OCI-LY3 (cell line): Measurements from ENCODE around the gene APOD.

Source experiments
- H2AFZ ChIP-seq: fragments of 200-600, 300-600 bp; shearing (Covaris generic); 2 replicates; pipeline ENCODE4 v1.6.0; 2014; ENCODE audit warnings: antibody characterized with exemption, low read depth, low read length
- H3K27ac ChIP-seq: fragments of 200-600, 300-600 bp; sonication (generic); 2 replicates; pipeline ENCODE4 v1.5.1; 2014; ENCODE audit warnings: mild to moderate bottlenecking, low read length, moderate library complexity, mixed read lengths
- H3K27me3 ChIP-seq: fragments of 200-600, 300-600 bp; sonication (generic); 2 replicates; pipeline ENCODE4 v1.6.1; 2014; ENCODE audit warnings: low read depth, low read length, mixed read lengths
- H3K36me3 ChIP-seq: fragments of 200-600, 300-600 bp; sonication (generic); replicated peaks from 2 replicates; pipeline ENCODE3; 2014; ENCODE audit warnings: low read depth, low read length, mixed read lengths
- H3K4me1 ChIP-seq: fragments of 300-600, 200-600 bp; sonication (generic); 2 replicates; pipeline ENCODE4 v1.6.1; 2014; ENCODE audit warnings: low read length, mixed read lengths
- H3K4me2 ChIP-seq: fragments of 200-600, 300-600 bp; sonication (generic); 2 replicates; pipeline ENCODE4 v1.6.1; 2014; ENCODE audit warnings: low read length, mixed read lengths
- H3K4me3 ChIP-seq: fragments of 300-600, 200-600 bp; sonication (generic); 2 replicates; pipeline ENCODE4 v1.5.1; 2014; ENCODE audit warnings: antibody characterized with exemption, mild to moderate bottlenecking, low read length, moderate library complexity
- H3K79me2 ChIP-seq: fragments of 300-600, 200-600 bp; shearing (Covaris generic); 2 replicates; pipeline ENCODE4 v1.6.1; 2014; ENCODE audit warnings: mild to moderate bottlenecking, low read length, mixed read lengths
- H3K9ac ChIP-seq: fragments of 300-600, 200-600 bp; shearing (Covaris generic); 2 replicates; pipeline ENCODE4 v1.6.0; 2014; ENCODE audit warnings: mild to moderate bottlenecking, low read length, moderate library complexity
- H3K9me3 ChIP-seq: fragments of 200-600, 300-600 bp; shearing (Covaris generic); 2 replicates; pipeline ENCODE4 v1.6.1; 2014; ENCODE audit warnings: low read length, mixed read lengths; ENCODE audit not compliant: insufficient read depth
- H4K20me1 ChIP-seq: fragments of 200-600, 300-600 bp; sonication (generic); 2 replicates; pipeline ENCODE4 v1.6.1; 2016; ENCODE audit warnings: low read length, mixed read lengths; ENCODE audit not compliant: insufficient read depth
- CTCF ChIP-seq: fragments of 200-600, 300-600 bp; sonication (generic); IDR thresholded peaks from 2 replicates; pipeline ENCODE4 v1.5.1; 2014; ENCODE audit warnings: antibody characterized with exemption, low read length, low read depth
- EZH2phosphoT487 ChIP-seq: fragments of 200-600 bp; shearing (Covaris generic); IDR thresholded peaks from 2 replicates; pipeline ENCODE4 v1.6.1; 2018; ENCODE audit warnings: antibody characterized with exemption, mixed run types, low read depth

Gene APOD

GRCh38 chr3:195535293-195535692 is 48.4 kb downstream of the APOD start:
- Histone ChIP-seq H3K9ac (no peak overlapping the region), H3K36me3 (peaks cover 7% of the 10 kb centered on the region), H3K4me1 (peaks cover 39% of the 10 kb centered on the region), H3K4me3 (no peak overlapping the region), H3K9me3 (no peaks in the 10 kb centered on the region), H3K4me2 (no peak overlapping the region), H3K27me3 (no peaks in the 10 kb centered on the region), H3K79me2 (peaks cover 99% of the 10 kb centered on the region), H3K27ac (no peak overlapping the region), H4K20me1 (peaks cover 91% of the 10 kb centered on the region), H2AFZ (no peak overlapping the region)
- TF ChIP-seq CTCF (no peak), EZH2phosphoT487 (no peak)

- Histone ChIP-seq H4K20me1 (peaks cover 82% of the 10 kb centered on the region), H3K9ac (no peak overlapping the region), H3K27ac (no peak overlapping the region), H3K4me3 (no peak overlapping the region), H2AFZ (no peak overlapping the region), H3K4me2 (no peak overlapping the region), H3K4me1 (peaks cover 15% of the 10 kb centered on the region), H3K36me3 (peaks cover 8% of the 10 kb centered on the region), H3K27me3 (no peaks in the 10 kb centered on the region), H3K9me3 (no peaks in the 10 kb centered on the region), H3K79me2 (peaks cover 86% of the 10 kb centered on the region)
- TF ChIP-seq CTCF: no peak
- no peak for TF ChIP-seq EZH2phosphoT487
Measured at GRCh38 chr3:195532834-195533233, 50.9 kb downstream of the APOD start.

- Histone ChIP-seq H3K9me3 (no peaks in the 10 kb centered on the region), H3K27ac (no peak overlapping the region), H3K27me3 (no peaks in the 10 kb centered on the region), H3K4me3 (no peak overlapping the region), H4K20me1 (peaks cover 77% of the 10 kb centered on the region), H3K4me1 (peaks cover 10% of the 10 kb centered on the region), H3K79me2 (peaks cover 81% of the 10 kb centered on the region), H3K36me3 (peaks cover 8% of the 10 kb centered on the region), H3K4me2 (no peak overlapping the region), H2AFZ (no peak overlapping the region), H3K9ac (no peak overlapping the region)
- no peak for TF ChIP-seq EZH2phosphoT487
Measured at GRCh38 chr3:195532345-195532744, 51.4 kb downstream of the APOD start.

- no peak overlapping the region for H3K4me3 ChIP-seq
- H3K9me3 ChIP-seq: no peaks in the 10 kb centered on the region
- no peak overlapping the region for H3K4me2 ChIP-seq
- TF ChIP-seq EZH2phosphoT487 (no peak), CTCF (no peak)
- H4K20me1 ChIP-seq: peaks cover 72% of the 10 kb centered on the region
- H3K36me3 ChIP-seq: peaks cover 8% of the 10 kb centered on the region
- H3K27ac ChIP-seq: no peak overlapping the region
- peaks cover 75% of the 10 kb centered on the region for H3K79me2 ChIP-seq
- H2AFZ ChIP-seq: no peak overlapping the region
- peaks cover 7% of the 10 kb centered on the region for H3K4me1 ChIP-seq
- H3K9ac ChIP-seq: no peak overlapping the region
- no peaks in the 10 kb centered on the region for H3K27me3 ChIP-seq
Measured at GRCh38 chr3:195531683-195532082, 52.1 kb downstream of the APOD start.

- no peak overlapping the region for H3K9ac ChIP-seq
- peaks cover 18% of the 10 kb centered on the region for H3K36me3 ChIP-seq
Measured at GRCh38 chr3:195526492-195526891, 57.2 kb downstream of the APOD start.

More at GRCh38 chr3:195526492-195526891, 57.2 kb downstream of the APOD start:
- no peaks in the 10 kb centered on the region for H3K27me3 ChIP-seq
- no peak overlapping the region for H2AFZ ChIP-seq
- H3K4me3 ChIP-seq: no peak overlapping the region
- H3K4me1 ChIP-seq: peaks cover 39% of the 10 kb centered on the region
- peaks cover 51% of the 10 kb centered on the region for H4K20me1 ChIP-seq
- TF ChIP-seq CTCF: no peak
- TF ChIP-seq EZH2phosphoT487: no peak
- no peak overlapping the region for H3K27ac ChIP-seq
- no peak overlapping the region for H3K4me2 ChIP-seq
- H3K79me2 ChIP-seq: peaks cover 34% of the 10 kb centered on the region
- H3K9me3 ChIP-seq: no peaks in the 10 kb centered on the region
